NB4 (cell line): ENCODE results near the gene FBXO41.

Experiments
- DNase-seq: peaks from one replicate; pipeline ENCODE4 v3.0.0; 2010; ENCODE audit warnings: low read depth
- H3K4me3 ChIP-seq: one replicate; pipeline ENCODE4 v1.5.1; 2011; ENCODE audit warnings: mild to moderate bottlenecking, low read depth, low read length, moderate library complexity
- CTCF ChIP-seq: IDR thresholded peaks from one replicate; pipeline ENCODE4 v1.5.1; 2012; ENCODE audit warnings: low read depth, low read length
- MAX ChIP-seq: IDR thresholded peaks from 2 replicates; pipeline ENCODE4 v1.6.1; 2011; ENCODE audit warnings: low read depth, low read length
- MYC ChIP-seq: IDR thresholded peaks from 2 replicates; pipeline ENCODE4 v1.6.1; 2011; ENCODE audit warnings: low read depth, low read length
- POLR2A ChIP-seq: IDR thresholded peaks from 2 replicates; pipeline ENCODE4 v1.6.1; 2011; ENCODE audit warnings: mild to moderate bottlenecking; ENCODE audit not compliant: insufficient read length; ENCODE audit errors: extremely low read depth

The FBXO41 gene

GRCh38 chr2:73295751-73296400 is 11.6 kb upstream of the FBXO41 start:
- H3K4me3 ChIP-seq, result no peak overlapping the region
- DNase-seq, result no peak
- TF ChIP-seq MAX (no peak), CTCF (no peak)

GRCh38 chr2:73294239-73294638 is 10.0 kb upstream of the FBXO41 start:
- no peak overlapping the region for H3K4me3 ChIP-seq
- DNase-seq, result no peak
- no peak for TF ChIP-seq MYC
- no peak for TF ChIP-seq MAX
- no peak for TF ChIP-seq POLR2A
- TF ChIP-seq CTCF, result no peak

- no peak within 1 kb of the TSS for H3K4me3 ChIP-seq
- no peak for TF ChIP-seq POLR2A
- TF ChIP-seq CTCF, result no peak
- no peak for TF ChIP-seq MAX
- no peak for TF ChIP-seq MYC
- DNase-seq, result peak; percentile 26
These were observed 9.4 kb upstream of the FBXO41 start, which contains the start of gene EGR4 for GRCh38 chr2:73293534-73294171. EGR4 (minus strand) TSS chr2:73293548; CDS start chr2:73293317, 231 bp downstream.

- H3K4me3 ChIP-seq, result no peak overlapping the region
- TF ChIP-seq CTCF (no peak), MAX (no peak), MYC (no peak), POLR2A (no peak)
- DNase-seq, result no peak
These were observed 8.7 kb upstream of the FBXO41 start for GRCh38 chr2:73292906-73293533.

GRCh38 chr2:73292316-73292905 is 8.1 kb upstream of the FBXO41 start:
- DNase-seq, result no peak
- no peak for TF ChIP-seq CTCF
- TF ChIP-seq POLR2A, result no peak
- TF ChIP-seq MYC, result no peak
- TF ChIP-seq MAX, result no peak
- H3K4me3 ChIP-seq, result no peak overlapping the region
